CD4-positive, alpha-beta T cell treated with Interleukin-6 for 4 hours (primary cell): ENCODE data around the gene PLPP4.

Experiments
- DNase-seq: peaks from one replicate; pipeline ENCODE4 v3.0.0-alpha.2; 2020; ENCODE audit warnings: mixed read lengths

PLPP4 gene

DNA sequence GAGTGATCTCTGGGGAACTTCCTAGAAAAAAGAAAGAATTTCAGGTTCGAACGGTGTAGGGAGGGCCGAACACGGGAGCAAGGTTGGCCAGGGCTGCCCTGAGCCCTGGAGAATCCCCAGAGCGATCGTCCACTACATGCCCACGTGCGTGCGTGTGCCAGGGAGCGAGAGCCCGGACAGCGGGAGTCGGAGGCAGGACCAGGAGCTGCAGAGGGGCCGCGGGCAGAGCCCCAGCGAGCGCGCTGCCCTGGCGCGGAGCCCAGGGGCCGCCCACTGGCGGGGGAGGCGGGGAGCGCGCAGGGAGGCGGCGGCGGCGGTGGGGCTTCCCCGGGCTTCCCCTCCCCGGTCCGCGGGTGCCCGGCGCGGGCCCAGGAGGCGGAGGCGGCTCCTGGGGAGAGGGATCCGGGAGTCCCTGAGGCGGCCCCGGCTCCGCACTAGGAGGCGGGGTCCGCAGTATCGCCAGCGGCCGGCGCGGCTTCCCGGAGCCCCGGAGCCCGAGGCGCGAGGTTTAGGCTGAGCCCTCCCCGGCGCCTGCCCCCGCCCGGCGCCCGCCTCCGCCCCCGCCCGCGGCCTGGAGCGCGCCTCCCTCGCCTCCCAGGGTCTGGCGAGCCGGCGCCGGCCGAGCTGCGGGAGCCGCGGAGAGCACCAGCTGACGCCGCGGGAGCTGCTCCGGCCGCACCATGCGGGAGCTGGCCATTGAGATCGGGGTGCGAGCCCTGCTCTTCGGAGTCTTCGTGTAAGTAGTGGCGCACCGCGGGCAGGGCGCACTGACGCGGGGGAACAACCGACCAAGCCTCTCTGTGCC is at the start of gene PLPP4:
TSS of gene PLPP4 (plus strand) at position 602 of the 805 bp plus-strand sequence. CDS start at position 681, 79 bp downstream.
- no peak for DNase-seq

DNA sequence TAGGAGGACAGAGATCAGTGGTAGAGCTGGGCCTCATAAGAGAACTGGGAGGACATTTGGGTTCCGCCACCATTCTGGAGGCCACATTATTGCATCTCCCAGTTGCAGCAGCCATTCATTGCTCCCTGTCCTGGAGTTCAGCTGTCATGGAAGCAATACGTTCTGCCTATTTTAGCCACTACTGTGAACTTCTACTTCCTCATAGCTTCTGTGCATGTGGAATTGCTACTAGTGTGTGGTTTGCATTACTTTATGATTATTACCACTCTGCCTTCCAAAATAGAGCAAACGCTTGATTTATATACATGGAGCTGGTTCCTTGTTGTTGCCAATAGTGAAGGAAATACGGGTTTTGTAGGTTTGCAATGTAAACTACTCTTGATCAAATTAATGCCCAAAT is 47.2 kb upstream of the PLPP4 start:
- no peak for DNase-seq

DNA sequence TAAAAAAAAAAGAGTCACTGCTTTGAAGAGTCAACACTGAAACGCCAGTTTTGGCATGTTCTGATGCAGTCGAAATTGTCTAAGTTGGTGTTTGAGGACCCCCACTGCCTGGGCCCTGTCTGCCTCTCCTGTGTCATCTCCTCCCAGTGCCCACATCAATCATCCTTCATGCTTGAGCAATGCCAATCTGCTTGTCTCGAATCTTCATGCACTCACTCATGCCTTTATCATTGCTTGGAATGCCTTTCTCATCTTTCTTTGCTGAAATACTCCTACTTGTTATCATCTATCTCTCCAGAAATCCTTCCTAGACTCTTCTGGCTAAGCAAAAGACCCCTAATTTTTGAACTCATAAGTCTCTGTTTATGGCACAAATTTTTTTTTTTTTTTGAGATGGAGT is 42.1 kb upstream of the PLPP4 start:
- DNase-seq, result no peak

DNA sequence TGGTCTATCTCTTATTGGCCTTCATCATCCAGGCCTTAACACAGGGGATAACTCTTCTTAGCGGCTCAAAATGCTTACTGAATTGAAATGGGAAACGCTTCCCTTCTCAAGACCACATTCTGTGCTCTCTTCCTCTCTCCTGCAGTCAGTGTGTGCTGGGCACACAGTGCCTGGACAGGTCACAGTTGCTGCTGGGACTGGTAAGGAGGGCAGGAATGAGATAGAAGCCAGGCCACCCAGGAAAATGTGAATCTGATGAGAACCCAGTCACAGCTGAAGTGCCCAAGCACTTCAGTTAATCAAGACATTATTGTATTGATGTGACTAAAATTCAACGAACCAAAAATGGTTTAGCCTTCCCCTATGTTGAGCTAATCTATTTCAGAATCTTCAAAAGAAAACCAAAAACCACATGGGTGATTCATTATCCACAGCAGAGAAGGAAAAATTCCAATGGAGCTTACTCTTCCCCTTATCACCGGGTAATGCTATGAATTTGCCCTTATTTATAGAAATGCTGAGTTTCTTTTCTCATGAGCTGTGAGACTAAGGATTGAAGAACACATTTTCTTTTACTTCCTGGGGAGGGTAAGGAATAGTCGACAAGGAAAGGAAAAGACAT is 41.2 kb upstream of the PLPP4 start:
- DNase-seq, result no peak

DNA sequence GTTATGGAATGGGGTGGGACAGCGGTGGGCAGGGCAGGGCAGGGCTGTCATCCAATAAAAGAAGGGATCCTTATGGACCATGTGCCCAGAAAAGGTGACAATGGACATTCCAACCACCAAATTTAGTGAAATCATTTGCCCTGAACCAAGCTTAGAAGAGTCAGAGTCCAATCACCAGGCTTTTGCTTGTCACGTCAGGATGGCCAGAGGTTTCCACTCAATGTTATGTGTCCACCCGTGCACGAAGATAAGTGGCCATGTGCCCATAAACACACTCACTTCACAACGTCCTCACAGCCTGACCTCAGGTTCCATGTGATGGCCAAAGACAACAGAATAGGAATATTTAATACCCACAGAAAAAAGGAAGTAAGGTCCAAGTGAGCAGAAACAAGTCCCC is 36.6 kb upstream of the PLPP4 start:
- no peak for DNase-seq

DNA sequence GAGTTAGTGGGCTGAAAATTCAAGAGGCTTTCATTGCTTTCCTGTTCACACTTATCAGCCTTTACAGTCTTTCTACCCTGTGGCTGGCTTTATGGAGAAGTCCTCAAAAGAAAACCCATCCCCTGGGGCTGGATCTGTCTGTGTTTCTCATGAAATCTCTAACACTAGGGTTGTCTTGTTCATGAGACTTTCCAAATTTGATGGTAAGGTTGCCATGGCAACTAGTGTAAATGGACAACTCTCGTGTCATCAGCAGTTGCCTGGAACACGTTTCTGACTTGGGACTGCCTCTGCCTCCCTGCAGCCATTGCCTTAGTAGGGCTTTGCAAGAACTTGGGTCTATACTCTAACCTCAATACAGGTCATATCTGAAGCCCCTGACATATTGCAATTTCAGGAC is 35.8 kb upstream of the PLPP4 start:
- no peak for DNase-seq

DNA sequence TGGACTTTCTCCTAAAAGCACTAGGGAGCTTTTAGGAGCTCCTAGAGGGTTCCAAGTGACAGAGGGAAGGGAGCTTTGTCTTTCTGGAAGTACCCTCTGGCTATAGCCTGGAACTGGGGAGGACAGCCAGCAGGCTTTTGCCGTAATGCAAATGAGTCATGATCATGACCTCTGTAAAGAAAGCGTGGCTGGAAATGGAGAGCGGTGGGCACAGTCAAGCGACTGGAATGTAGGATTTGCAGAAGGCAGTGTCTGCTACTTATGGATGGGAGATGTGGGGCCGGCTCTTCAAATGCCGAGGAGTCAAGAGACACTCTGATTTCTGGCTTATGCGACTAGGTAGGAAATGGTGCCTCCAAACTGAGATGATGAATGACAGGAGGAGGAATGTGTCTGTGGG is 34.6 kb upstream of the PLPP4 start:
- no peak for DNase-seq

DNA sequence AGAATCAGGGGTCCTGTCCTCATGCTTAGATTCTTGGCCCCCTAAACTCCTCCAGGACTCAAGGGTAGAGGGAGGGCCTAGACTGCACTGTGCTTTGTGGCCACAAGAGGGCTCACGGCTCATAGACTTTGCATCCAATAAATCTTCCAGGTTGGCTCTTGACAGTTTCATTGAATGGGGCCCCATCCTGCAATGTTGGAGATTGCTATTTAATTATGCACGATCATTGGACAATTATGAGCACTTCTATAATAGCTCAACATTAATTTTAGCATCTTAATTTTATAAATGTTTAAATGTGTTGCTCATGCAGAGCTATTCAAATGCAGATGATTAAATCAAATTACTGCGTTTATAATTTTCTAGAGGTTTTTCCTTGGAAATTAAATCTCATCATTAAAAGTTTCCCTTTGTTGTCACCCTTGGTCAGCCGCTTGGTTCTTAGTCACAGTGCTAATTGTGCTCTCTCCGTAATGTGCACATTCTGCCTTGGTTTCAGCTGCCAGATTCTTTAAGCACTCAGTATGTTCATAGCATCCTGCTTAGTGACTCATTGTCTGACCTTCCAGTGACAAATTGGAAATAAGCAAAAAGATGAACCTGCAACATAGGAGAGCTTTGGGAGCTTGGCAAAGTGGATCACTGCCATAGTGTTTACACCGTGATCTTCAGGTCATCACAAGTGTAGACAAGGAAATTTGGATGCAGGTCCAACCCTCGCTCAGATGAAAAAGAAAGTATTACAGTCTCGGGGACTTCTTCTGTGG is 33.4 kb upstream of the PLPP4 start:
- no peak for DNase-seq

DNA sequence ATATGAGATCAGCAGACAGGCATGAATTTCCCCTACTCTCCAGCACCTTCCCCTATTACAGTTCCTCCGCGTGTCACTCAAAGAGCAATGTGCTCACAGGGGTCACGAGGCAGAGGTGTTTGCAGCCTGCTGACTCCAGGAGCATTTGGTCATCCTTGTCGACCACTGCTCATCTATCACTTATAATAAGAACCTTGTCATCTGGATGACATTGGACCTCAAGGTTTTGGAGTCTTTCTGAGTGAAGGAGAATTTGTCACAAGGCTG is 32.9 kb upstream of the PLPP4 start:
- DNase-seq, result no peak

DNA sequence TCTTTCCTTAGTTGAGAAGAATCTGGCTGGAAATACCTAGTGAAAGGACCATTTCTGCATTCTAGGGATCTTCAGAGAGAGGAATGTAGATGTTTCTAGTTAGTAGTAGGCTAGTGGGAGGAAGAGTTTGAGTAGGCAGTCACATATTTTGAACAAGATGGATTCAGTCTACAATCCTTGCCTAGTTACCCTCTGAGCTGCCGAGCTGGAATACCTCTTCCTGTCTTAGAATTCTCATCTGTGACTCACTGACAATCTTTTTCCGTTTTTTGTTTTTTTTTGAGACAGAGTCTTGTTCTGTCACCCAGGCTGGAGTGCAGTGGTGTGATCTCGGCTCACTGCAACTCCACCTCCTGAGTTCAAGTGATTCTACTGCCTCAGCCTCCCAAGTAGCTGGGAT is 30.7 kb upstream of the PLPP4 start:
- DNase-seq, result no peak

DNA sequence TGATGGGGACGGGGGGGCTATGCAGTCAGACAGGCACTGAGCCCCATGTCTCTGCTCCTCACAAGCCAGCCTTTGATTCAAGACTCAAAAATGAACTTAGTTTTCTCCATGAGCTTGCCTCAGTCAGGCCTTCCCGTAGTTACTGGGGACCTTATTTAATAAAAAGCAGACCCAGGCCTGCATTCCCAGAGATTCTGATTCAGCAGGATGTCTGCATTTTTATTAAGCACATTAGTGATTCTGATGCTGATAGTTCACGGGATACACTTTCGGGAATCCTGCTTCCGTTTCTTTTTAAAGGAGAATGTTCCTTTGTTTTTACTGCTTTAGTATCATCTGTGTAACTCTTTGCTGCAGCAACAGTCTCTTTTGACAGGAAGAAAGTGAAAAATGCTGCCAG is 28.3 kb upstream of the PLPP4 start:
- DNase-seq, result no peak

DNA sequence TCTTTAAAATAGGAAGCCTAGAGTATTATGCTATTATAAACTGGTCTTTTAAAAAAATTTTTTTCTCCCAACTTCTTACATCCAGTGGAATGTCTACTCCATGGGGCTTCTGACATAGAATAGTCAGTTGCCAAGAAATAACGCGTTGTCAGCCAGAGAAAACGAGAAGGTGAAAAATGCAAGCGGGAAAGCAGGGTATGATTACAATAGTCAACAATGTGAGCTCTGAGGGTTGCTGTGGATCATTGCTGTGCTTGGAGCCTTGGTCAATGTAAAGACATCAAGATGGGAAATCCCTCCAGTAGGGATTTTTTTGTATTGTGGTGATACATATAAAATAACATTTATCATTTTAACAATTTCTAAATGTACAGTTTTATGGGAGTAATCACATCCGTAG is 27.6 kb upstream of the PLPP4 start:
- no peak for DNase-seq

DNA sequence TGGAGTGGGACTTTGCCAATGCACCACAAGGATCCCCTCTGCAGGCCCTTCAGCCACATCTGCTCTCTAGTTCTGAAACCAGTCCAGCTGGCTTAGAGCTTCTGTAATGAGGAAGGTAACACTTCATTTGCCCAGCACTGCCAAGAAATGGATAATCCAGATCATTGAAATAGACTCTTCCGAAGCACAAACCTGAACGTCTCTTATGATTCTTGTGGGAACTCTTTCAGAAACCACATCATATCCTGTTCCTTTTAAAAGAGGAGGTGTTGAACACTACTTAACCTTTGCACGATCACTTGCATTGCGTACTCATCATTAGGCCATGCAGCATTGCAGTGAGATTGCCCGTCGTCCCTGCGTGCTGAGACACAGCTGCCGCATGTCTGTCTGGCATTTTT is 25.8 kb upstream of the PLPP4 start:
- DNase-seq, result no peak

DNA sequence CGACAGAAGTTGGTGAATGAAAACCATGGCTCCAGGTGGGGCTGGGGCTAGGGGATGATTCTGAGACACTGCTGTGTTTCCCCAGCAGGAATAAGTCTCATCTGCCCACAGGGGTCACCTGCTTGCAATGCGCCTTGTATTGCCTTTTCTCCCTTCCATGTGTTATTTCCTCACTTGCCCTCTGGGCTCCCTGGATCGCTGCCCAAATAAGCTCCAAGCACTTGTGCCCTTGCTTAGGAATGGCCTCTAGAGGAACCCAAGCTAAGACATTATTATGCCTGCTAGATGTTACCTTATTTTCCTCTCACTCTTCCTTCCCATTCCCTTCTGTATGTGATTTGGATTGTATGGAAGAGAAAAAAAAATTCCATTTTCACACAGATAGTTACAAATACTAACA is 24.8 kb upstream of the PLPP4 start:
- DNase-seq, result no peak

DNA sequence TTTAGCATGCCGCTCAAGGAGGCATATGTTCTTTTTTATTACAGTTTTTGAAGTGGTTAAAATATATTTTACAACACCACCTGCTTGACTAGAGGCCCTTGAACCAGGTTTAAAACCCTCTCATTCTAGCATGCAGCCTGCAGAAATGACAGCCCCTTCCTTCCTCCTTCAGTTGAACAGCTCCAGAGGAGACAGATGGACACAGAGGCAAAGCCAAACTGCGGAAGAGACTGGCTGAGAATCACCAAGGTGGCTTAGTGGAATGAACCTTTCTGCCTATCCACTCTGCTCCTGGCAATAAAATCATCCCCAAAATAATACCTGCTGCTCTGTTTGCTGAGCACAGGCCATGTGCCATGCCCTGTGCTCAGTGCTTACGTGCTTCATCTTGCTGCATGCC is 23.9 kb upstream of the PLPP4 start:
- DNase-seq, result no peak

DNA sequence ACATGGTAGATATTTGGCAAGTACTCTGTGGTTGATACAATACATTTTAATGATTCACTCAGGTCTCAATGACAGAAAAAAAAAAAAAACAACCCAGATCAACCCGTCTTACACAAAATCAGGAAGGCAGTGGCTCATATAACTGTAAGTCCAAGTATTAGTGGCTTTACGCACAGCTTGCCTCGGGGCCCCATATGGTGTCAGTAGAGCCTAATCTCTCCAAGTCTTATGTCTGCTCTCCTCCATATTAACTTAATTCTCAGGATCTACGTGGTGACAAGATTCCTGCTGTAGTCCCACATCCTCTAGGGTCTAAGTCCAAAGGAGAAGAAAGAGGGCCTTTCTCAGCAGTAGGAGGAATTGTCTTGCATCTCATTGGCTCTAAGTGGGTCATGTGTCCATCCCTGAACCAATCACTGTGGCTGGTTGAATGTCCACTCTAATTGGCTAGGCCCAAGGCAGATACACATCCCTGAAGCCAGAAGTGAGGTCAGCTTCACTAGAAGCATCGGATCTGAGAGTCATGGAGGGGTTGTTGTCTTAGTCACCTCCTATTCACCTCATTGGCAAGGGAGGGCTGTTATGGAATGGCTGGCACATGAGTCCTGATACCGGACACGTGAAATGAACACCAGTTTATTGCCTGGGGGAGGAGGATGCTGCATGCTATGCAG is 20.5 kb upstream of the PLPP4 start:
- DNase-seq, result no peak

DNA sequence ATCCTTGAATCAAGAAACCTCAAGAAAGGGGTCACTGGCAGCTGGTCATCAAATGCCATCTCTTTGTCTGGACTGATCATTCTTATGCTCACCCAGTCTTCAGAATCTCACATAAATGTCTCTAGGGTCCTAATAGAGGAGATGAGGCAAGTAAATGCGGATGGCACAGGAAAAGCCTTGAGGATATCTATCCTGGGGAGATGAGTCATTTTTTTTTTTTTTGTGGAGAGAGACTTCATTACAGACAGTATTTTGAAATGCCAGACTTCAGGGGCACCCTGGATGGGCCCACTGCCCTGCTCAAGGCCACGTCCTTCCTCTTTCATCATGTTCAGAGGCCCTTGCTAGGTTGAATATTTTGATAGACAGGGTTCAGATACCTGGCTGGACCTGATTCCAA is 19.5 kb upstream of the PLPP4 start:
- DNase-seq, result no peak

DNA sequence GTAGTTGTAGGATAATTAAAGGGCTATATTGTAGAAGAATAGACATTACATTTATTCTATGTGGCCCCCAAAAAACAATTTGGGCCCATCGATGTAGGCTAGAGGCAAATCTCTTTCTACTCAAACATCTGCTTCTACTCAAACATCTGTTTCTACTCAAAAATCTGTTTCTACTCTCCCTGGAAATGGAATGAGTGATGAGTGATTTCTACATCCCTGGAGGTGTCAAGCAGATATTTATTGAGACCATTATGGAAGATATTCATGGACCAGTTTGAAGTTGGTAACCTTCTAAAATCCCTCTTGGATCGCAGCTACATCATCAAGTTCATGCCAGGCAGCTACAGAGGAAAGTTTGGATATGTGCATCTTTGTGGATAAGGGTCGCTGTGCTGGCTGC is 5.1 kb upstream of the PLPP4 start:
- DNase-seq, result no peak

DNA sequence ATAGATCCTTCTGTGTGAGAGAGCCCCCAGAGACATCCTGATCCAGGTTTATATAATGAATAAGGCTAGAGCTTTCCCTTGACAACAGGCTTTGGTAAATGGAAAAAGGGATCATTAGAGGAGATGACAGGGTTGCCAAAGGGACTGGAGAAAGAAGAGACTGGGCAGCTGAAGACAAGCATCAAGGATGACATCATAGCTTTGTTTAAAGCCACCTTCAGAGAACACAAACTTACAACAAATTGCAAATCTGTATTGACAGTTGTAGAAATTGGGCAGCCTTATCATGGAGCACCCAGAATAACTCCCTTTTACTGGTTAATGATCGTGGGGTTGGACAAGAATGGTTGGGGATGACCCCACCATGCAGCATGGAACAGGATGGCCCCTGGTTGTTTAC is 3.7 kb upstream of the PLPP4 start:
- no peak for DNase-seq

DNA sequence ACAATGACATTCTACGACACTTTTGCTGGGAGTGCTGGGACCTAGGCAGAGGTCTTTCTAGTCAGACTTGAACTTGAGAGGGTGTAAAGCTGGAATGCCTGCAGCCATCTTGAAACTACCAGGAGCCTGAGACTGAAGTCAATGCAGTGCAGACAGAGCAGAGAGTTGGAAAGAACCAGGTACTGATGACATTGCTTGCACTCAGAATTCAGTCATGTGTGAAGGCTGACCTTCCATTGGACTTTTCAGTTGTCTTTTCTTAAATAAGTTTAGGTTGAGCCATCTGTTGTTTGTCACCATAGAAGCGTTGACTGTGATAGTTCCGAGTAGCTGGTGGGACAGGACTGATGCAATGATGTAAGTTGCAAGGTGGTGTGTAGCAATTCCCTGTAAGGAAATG is 3.1 kb upstream of the PLPP4 start:
- no peak for DNase-seq

DNA sequence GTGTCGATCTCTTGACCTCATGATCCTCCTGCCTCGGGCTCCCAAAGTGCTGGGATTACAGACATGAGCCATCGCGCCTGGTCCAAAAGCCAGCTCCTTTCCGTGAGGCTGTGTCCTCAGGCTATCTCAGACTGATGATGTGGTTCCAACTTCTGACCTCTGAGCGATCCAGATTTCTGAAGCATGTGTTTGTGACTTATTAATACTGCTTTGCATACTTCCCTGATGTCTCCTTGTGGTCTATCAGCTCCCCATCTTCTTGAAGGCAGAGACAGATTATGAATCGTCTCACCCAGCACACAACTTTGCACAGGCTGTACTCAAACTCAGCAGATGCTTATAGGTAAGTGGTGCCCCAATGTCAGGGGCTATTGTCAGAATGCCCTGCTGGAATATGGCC is 2.0 kb upstream of the PLPP4 start:
- no peak for DNase-seq

DNA sequence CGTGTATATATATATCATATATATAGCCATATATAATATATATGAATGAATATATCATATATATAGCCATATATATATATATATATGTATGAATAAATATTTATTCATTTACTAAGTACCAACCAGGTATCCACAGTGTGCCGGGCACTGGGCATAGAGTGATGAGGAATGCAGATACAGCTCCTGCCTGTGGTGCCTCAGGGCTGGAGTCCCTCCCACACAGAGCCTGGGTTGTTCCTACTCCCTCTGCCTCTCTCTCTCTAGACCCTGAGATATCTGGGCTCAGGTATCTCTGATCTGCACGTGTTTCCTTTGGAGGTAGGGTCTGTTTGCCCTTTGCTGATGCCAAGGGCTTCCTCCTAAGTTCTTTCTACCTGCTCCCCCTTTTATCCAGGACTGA is 1.4 kb upstream of the PLPP4 start:
- DNase-seq, result no peak

DNA sequence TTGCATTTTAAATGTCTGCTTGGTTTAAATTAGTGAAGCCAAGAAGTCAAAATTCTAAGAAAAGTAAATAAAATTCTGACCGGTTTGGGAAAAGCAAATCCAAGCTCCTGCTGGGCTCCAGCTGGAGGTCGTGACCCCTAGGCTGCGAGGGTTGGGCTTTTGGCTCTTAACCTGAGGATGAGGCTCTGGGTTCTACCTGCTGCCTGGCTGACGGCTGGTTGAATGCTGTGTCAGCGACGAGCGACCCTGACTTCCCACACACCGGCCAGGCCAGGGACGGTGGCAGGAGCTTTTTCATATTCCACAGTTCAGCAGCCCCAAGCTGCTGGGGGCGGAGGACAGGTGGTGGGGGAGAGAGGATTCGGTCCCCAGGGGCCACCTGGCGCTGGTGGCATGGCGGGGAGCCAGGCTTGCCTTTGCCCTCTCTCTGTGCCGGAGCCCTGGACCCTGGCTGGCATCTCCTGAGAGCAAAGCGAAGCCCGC is 843 bp upstream of the PLPP4 start:
- DNase-seq, result no peak
